ENCODE results near the gene IRF7. TPM values are rescaled to one million over a fixed set of nuclear protein-coding genes. Genes with fewer than 3 reads are reported as not detected.

The IRF7 gene
- total and polyA plus RNA-seq, 11 donors: 5.5 to 30.6 (median 14.9) TPM

DNA sequence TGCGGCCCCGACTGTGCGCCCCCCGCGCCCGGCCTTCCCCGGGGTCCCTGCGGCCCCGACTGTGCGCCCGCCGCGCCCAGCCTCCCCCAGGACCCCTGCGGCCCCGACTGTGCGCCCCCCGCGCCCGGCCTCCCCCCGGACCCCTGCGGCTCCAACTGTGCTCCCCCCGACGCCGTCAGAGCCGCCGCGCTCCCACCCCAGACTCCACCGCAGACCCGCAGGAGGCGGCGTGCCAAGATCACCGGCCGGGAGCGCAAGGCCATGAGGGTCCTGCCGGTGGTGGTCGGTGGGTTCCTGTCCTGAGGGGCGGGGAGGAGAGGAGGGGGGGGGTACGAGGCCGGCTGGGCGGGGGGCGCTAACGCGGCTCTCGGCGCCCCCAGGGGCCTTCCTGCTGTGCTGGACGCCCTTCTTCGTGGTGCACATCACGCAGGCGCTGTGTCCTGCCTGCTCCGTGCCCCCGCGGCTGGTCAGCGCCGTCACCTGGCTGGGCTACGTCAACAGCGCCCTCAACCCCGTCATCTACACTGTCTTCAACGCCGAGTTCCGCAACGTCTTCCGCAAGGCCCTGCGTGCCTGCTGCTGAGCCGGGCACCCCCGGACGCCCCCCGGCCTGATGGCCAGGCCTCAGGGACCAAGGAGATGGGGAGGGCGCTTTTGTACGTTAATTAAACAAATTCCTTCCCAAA lies 24.4 kb upstream of the IRF7 start:
- H3K9me3 ChIP-seq: no peaks in the 10 kb centered on the region
- no peak overlapping the region for H3K4me3 ChIP-seq
- peaks cover 0 to 20% (median 12%) of the 10 kb centered on the region in 9 donors for H3K36me3 ChIP-seq
- intact Hi-C loops (cut with DNase I): no loop called here
- H3K27ac ChIP-seq: no peak overlapping the region
- peaks cover 0 to 39% (median 11%) of the 10 kb centered on the region in 12 donors for H3K4me1 ChIP-seq
- ATAC-seq: peak in 1 of 4 donors; percentile 15
- 20 to 65% (median 37%) methylated on average over 23 to 69 of the region's 69 CpGs for WGBS, 4 donors
- peaks cover 19 to 50% (median 33%) of the 10 kb centered on the region in 9 donors for H3K27me3 ChIP-seq
- DNase-seq: no peak
- TF ChIP-seq, protein P1, sequence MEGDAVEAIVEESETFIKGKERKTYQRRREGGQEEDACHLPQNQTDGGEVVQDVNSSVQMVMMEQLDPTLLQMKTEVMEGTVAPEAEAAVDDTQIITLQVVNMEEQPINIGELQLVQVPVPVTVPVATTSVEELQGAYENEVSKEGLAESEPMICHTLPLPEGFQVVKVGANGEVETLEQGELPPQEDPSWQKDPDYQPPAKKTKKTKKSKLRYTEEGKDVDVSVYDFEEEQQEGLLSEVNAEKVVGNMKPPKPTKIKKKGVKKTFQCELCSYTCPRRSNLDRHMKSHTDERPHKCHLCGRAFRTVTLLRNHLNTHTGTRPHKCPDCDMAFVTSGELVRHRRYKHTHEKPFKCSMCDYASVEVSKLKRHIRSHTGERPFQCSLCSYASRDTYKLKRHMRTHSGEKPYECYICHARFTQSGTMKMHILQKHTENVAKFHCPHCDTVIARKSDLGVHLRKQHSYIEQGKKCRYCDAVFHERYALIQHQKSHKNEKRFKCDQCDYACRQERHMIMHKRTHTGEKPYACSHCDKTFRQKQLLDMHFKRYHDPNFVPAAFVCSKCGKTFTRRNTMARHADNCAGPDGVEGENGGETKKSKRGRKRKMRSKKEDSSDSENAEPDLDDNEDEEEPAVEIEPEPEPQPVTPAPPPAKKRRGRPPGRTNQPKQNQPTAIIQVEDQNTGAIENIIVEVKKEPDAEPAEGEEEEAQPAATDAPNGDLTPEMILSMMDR (IDR thresholded peaks at IDR 0.05): no peak
- no peak for TF ChIP-seq POLR2A (IDR thresholded peaks at IDR 0.05)

DNA sequence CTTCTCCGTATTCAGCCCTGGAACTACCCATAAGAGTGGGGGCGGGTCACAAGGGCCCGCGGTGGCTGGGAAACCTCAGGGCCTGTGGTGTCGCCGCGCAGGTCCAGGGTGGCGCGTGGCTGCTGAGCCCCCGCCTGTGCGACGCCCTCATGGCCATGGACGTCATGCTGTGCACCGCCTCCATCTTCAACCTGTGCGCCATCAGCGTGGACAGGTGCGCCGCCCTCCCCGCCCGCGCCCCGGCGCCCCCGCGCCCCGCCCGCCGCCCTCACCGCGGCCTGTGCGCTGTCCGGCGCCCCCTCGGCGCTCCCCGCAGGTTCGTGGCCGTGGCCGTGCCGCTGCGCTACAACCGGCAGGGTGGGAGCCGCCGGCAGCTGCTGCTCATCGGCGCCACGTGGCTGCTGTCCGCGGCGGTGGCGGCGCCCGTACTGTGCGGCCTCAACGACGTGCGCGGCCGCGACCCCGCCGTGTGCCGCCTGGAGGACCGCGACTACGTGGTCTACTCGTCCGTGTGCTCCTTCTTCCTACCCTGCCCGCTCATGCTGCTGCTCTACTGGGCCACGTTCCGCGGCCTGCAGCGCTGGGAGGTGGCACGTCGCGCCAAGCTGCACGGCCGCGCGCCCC lies 23.7 kb upstream of the IRF7 start:
- peaks cover 0 to 18% (median 10%) of the 10 kb centered on the region in 9 donors for H3K36me3 ChIP-seq
- 3 to 6% (median 3%) methylated on average over 10 to 80 of the region's 80 CpGs for WGBS, 4 donors
- no peak overlapping the region for H3K27ac ChIP-seq
- no peaks in the 10 kb centered on the region for H3K9me3 ChIP-seq
- H3K4me3 ChIP-seq: no peak overlapping the region
- DNase-seq (no peak), ATAC-seq (no peak)
- TF ChIP-seq, protein P1 (IDR thresholded peaks at IDR 0.05): no peak
- TF ChIP-seq POLR2A (IDR thresholded peaks at IDR 0.05): no peak
- peaks cover 19 to 50% (median 33%) of the 10 kb centered on the region in 9 donors for H3K27me3 ChIP-seq
- intact Hi-C loops (cut with DNase I): no loop called here
- peaks cover 0 to 39% (median 11%) of the 10 kb centered on the region in 12 donors for H3K4me1 ChIP-seq

DNA sequence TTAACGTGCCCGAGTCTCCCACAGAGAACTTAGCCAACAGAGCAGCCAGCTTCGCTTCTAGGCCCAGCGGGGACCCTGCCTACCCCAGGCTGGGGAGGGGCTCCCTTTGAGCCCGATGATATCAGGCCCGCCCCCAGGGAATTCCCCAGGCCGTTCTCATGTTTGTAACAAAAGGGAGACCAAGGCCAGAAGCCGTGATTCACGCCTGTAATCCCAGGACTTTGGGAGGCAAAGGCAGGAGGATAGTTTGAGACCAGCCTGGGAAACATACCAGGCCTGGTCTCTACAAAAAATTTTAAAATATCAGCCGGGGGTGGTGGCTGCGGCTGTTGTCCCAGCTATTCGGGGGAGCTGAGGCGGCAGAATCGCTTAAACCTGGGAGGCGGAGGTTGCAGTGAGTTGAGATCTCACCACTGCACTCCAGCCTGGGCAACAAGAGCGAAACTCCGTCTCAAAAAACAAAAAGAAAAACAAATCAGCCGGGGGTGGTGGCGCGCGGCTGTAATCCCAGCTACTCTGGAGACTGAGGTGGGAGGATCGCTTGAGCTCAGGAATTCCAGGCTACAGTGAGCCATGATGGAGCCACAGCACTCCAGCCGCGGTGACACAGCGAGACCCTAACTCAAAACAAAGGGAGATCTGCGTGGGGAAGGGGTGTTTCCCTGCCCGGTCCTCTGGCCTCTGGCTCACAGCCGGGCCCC lies 23.0 kb upstream of the IRF7 start:
- peaks cover 19 to 50% (median 33%) of the 10 kb centered on the region in 9 donors for H3K27me3 ChIP-seq
- ATAC-seq (no peak), DNase-seq (no peak)
- no peak overlapping the region for H3K4me3 ChIP-seq
- intact Hi-C loops (cut with DNase I): no loop called here
- no peak overlapping the region for H3K27ac ChIP-seq
- 34 to 62% (median 43%) methylated on average over 26 to 28 of the region's 28 CpGs for WGBS, 4 donors
- peaks cover 0 to 11% (median 3%) of the 10 kb centered on the region in 9 donors for H3K36me3 ChIP-seq
- peaks cover 0 to 39% (median 11%) of the 10 kb centered on the region in 12 donors for H3K4me1 ChIP-seq
- no peaks in the 10 kb centered on the region for H3K9me3 ChIP-seq
- TF ChIP-seq, protein P1 (IDR thresholded peaks at IDR 0.05): no peak
- no peak for TF ChIP-seq POLR2A (IDR thresholded peaks at IDR 0.05)

Measured in heart left ventricle (tissue), 16 donors.